Stimulated activated CD8-positive, alpha-beta memory T cell treated with anti-CD3 and anti-CD28 coated beads, Interleukin-12 subunit alpha, Interleukin-12 subunit beta, amount 100 ng/mL, for 1 hour (primary cell): ENCODE measurements around the gene RANBP17.
"Not testable (repeated sequence)": the region's sequence is repeated elsewhere in the genome, so short reads cannot be mapped to it uniquely, and the experiment has no call there.

Source experiments
- DNase-seq: peaks from one replicate; pipeline ENCODE4 v3.0.0-alpha.2; 2020; ENCODE audit warnings: low read depth

The RANBP17 gene

DNA sequence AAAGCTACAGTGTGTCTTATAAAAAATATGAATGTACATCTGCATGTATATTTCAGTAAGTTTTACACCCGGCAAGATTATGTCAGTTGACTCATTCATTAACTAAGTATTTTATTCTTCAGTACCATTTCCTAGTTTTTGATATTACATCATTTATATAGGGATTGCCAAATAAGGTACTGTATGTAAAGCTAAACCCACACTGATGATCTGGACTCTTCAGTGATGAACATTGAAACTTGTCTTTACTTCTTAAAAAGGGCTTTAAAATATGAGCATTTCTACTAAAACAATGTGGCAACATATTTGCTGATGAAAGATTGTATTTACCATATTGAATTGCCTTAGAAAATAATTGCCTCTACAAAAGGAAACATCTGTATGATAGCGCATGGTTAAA is 295.5 kb downstream of the RANBP17 start:
- DNase-seq: no peak

DNA sequence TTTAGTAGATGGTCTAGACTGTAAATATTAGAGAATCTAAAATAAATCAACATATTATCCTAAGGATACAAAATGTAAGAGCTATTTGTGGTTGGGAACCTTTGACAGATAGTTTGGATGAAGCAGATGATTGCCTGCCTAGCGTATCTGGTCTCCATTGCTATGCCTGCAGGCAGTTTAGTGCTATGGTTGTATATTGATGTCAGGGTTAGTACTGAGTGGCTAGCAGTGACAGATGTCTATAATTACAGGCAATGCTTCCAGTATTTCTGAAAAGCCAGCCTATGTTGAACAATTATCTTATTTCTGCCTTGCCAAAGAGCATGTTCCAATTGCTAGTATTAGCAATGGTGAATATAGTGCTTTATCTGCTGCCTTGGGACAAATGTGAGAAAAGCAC is 296.0 kb downstream of the RANBP17 start:
- DNase-seq: no peak

DNA sequence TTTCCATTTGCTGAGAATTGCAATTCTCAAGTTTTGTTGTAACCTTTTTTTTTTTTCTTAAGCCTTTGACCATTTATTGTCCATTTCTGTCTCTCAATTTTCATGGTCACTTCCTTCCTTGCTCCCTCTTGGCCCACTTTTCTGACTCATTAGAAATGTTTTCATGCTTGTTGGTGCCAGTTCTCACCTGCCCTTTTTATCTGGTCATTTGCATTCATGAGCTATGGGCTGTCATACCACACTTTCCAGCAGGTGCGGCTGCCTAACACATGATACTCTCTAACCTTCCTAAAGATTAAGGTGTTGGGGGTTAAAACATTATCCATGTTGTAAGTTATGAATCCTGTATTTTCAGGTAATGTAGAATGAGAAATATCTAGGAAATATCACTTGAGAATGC is 296.8 kb downstream of the RANBP17 start:
- no peak for DNase-seq

DNA sequence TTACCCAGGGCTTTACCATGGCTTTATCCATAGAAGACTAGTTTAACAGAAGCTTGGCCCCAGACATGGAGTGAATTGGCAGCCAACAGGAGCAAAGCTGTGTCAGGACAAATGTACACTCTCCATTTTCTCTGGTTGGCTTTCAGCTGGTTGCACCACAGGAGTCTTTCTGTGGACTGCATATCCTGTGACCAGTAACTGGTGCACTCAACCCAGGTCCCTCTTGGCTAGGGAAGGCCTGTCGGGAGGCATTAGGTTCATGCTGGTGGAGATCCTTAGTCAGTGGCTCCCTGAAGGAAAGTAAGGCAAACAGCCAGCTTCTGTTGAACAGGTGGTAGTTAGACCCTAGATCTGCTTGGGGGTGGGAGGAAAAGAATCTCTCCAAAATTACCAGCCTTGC is 300.3 kb downstream of the RANBP17 start:
- DNase-seq: no peak

DNA sequence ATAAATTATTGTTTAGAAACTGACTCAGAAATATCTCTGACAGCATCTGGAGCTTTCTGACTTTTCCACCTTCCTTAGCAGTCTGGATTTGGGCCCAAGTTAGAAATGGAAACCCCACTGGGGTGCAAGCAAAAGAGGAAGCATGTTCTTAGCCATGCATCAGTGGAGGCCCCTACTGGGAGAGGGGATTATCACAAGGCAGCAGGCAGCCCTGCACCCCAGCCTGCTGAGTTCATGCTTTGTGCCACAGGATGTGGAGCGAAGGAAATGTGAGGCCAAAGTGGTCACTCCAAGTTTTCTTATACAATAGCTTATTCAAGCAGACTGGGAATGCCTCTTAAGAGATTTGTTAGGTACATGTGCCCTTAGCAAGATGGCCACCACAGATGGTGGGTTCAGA is 300.8 kb downstream of the RANBP17 start:
- no peak for DNase-seq

DNA sequence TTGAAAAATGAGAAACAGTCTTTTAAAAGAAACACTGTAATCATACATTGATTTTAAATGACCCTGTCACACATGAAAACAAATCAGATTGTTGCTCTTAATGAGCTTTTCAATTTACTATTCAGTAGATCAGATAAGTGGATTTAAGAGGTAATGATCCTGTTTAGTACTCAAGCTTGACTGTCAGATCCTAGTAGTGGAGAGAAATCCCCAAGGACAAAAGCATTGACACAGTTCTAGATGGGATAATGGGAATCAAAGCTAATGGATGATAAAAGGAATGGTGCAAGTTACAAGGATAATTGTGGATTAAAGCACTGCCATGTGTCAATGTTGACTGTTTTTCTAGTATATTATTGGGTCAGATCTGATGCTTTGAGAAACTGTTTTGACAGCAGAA is 304.9 kb downstream of the RANBP17 start:
- no peak for DNase-seq

DNA sequence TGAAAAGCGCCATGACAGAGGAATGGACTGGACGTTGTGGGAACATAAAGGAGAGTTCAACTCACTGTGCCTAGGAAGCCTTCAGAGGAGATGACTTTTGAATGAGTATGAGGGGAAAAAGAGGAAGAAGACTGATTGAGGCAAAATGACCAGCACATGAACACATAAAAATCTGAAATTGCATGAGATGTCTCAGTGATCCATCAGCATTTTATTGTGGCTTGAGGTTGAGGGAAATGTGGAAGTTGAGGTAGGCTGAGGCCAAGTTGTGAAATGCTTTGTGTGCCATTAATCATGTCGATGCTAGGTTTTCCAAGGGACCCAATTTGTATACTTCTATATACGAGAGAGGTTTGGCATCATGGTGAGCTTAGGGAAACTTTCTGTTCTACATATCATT is 306.4 kb downstream of the RANBP17 start:
- no peak for DNase-seq

DNA sequence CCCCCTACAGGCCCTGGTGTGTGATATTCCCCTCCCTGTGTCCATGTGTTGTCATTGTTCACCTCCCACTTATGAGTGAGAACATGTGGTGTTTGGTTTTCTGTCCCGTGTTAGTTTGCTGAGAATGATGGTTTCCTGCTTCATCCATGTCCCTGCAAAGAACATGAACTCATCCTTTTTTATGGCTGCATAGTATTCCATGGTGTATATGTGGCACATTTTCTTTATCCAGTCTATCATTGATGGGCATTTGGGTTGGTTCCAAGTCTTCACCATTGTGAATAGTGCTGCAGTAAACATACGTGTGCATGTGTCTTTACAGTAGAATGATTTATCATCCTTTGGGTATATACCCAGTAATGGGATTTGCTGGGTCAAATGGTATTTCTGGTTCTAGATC is 313.1 kb downstream of the RANBP17 start:
- DNase-seq: not testable (repeated sequence)

DNA sequence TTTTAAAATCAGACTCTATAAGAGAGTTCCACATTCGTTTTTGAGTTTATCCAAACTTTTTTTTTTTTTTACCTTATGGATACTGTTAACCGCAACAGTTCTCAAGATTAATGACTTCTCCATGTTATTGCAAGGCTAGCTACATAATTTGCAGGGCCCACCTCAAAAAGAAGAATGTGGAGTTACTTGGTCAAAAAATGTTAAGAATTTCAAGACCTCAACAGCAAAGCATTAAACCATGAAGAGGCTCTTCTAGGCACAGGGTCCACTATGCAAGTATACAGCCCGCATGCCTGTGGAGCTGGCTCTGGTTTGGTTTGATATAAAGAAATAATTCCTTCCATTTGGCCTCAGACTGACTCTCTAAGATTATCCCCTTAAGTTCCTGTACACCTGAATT is 313.9 kb downstream of the RANBP17 start:
- DNase-seq: no peak

DNA sequence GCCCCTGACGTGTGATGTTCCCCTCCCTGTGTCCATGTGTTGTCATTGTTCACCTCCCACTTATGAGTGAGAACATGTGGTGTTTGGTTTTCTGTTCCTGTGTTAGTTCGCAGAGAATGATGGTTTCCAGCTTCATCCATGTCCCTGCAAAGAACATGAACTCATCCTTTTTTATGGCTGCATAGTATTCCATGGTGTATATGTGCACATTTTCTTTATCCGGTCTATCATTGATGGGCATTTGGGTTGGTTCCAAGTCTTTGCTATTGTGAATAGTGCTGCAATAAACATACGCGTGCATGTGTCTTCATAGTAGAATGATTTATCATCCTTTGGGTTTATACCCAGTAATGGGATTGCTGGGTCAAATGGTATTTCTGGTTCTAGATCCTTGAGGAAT is 316.4 kb downstream of the RANBP17 start:
- not testable (repeated sequence) for DNase-seq

DNA sequence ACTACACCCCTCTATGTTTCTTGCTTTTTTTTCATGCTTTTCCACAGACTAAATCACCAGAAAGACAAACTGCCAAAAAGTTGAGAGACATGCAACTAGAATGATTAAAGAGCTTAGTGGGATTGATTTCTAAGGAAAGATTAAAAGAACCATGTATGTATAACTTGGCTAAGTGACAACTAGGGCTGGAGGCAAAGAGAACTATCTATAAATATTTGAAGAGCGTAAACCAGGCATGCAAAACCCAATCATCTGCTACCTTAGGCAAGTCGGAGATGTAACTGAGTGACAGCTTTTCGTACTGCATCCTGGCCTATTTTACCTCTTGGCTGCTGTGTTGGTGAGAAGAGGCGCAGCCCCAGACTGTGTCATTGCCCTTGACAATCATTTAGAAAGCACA is 326.2 kb downstream of the RANBP17 start:
- no peak for DNase-seq

DNA sequence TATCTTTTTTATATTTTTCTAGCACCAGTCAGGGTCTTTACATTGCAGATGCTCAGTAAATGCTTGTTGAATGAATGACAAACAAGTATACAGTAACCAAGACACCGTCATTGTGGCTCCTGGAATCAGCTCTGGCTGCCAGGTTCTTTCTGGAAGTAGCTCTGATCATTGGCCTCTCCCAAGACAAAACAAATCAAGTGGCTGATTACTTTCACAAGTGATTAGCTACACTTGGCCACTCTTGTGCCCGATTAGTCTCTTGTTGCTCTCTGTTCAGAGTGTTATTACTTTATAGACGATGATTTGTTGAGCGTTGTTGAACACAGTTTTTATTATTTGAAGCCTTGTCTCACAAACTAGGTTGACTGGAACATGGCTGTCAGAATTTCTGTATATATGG is 327.6 kb downstream of the RANBP17 start:
- no peak for DNase-seq

DNA sequence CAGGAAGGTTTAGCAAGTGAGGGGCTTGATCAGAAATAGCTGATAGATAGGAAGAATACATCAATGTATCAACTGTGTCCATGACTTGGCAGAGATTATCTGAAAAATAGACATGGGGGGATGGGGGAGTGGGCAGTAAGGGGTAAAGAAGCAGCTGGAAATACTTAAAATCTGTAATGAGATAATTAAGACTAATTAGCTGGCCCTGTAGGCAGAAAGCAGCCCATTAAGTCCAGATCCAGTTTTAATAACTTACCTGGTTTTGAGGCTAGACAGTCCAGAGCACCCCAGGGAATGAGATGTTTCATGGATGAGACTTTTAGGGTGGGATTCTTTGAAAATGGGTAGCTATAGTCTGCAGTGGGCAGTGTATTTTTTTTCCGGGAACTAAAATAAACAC is 330.3 kb downstream of the RANBP17 start:
- DNase-seq: no peak

DNA sequence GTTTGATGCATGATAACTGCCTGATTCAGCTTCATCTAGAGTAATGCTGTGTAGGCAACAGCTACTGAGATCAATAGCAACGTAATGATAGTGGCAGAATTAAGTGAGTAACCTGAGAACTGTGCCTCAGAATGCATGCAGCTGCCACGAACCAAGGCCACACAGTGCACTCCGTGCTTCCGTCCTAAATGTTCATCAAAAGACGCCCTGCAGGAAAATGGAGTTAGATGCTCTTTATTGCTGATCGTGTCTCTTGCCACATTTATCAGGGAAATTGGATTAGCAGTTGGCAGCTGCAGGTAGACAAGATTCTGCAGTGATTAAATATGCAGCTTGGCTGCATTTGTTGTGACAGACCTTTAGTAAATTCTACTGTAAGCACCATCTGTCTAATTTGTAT is 339.5 kb downstream of the RANBP17 start:
- DNase-seq: no peak

DNA sequence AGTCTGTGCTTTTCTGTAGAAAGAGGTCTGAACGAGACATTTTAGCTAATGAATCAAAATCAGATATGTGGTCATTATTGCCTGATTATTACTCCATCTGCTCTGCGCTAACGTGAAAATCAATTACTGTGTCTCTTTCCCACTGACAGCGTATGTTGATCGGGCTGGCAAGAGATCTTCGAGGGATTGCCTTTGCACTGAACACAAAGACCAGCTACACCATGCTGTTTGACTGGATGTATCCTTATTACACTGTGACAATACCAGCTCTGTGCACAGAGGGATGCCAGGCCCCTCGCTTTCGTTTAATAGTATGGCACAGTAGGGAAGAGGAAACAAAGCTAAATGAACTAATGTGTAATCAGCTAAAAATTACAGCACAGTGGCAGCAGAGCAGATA is 343.6 kb downstream of the RANBP17 start:
- DNase-seq: no peak

DNA sequence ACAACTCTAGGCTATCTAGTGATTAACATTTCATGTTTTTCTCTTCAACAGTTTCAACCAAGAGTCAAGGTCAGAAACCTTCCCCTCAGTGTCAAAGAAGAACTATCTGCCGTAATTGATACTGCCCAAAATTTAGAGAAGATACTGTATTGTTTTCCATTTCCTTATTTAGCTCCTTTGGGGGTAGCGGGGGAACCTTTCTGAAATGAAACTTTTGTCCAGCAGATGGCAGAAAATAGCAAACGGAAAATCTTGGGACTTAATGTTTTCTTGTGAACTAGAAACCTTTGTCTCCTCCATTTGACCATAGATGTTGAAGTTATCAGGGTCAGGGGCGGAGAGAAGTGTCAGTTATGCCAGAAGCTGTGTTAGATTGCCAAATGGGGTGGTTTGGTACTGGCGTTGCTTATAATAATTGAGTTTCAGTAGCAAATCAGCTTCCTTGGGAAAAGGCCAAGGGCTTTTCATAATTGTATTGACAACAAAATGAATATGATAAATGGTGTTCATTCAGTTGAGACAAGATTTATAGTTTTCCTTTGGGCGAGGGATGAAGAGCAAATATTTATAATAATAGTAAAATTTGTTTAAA is 345.5 kb downstream of the RANBP17 start:
- peak; percentile 0 for DNase-seq

DNA sequence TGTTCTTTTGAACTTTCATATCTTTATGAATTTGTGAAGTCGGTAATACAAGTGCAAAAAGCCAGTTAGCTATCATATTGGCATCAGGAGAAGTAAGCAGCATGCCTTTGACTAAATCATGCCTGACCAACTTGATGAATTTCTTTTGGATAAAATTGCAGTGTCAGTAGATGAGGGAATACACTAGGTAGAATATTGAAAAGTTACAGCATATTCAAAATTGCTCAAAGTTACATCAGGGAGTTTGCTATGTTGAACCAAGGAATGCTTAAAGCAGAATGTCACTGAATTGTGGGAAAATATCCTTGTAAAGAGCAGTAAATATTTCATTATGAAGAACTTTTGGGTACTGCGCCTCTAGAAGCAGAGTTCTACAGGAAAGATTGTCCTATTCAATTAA is 360.1 kb downstream of the RANBP17 start:
- DNase-seq: no peak

DNA sequence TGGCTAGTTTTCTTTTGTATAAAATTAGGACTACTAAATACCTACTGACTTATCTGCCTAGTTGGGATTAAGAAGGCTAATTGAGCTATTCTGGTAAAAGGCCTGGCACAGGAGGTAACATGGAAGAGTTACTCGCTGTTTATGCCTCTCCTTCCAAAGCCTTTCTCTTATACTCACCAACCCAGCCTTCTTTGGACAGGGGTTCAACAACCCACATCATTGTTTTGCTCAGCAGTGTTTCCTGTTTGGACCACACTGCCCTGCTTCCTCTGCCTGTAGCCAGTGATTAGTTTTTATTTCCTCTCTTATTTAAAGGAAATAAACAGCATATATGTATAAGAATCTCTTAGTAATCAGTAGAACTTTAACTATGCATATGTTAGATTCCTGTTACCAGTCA is 362.1 kb downstream of the RANBP17 start:
- no peak for DNase-seq

DNA sequence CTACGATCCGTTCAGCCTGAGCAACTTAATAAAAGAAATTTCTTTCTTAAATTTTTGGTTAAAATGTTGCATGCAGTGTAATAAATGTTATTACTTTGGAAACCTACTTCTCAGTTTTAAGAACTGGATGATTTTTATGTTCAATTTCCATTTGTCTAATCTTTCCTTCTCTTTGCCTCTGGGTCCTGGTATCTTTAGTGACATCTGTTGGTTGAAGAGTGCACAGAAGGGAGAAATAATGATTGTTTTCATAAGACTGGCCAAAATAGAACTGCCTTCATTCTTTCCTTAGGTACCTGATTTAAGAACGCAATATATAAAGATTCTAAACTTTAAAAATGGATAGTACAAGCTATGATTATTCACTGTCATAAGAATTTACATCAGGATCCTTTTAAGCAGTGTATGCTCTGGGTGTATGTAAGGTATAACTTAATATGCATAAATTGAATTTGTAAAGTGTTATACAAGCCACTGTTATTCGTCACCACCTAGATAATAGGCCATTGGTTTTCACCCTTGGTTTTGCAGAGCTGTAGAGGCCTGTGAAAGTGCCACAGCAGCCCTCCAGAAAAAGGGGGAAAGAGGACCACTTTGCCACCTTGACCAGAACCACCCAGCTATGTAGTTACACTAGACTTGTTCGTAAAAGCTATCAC is 364.4 kb downstream of the RANBP17 start:
- DNase-seq: no peak

DNA sequence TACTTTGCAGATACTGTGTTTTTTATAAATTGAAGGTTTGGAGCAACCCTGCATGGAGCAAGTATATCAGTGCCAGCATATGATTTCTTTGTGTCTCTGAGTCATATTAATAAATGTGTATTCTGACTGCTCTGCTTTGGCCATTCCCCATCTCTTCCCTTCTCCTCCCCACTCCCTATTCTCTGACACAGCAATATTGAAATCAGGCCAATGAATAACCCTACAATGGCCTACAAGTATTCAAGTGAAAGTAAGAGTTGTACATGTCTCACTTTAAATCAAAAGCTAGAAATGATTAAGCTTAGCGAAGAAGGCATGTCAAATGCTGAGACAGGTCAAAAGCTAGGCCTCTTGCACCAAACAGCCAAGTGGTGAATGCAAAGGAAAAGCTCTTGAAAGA is 365.0 kb downstream of the RANBP17 start:
- DNase-seq: no peak

DNA sequence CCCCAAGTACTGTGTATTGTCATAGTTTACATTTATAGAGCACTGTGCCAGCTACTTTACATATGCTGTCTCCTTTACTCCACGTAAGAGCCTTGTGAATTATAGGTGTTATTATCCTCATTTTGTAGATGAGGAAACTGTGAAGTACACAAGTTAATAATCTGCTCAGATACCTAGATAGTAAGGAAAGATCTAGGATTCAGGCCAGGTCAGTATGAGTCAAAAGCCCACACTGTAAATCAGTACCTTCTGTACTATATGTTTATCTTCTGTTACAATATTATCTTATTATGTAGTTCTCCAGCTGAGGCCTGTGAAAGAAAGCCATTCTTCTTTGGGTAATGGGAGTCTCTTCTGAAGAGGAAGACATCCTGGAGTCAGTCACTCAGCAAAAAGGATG is 374.8 kb downstream of the RANBP17 start:
- no peak for DNase-seq

DNA sequence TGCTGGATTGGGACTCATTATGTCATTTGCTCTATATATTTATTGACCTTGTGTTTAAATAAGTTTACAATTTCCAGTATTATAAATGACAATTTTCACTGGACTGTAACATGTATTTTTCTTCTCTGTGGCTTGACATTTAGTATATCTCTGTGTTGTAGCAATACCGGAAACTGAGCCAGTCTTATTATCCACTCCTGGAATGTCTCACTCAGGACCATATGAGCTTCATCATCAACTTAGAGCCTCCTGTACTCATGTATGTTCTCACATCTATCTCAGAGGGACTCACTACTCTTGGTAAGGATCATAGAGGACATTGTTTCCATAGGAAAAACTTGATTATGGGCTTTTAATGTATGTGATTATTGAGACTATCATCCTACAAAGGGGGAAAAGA is 380.7 kb downstream of the RANBP17 start:
- DNase-seq: no peak

DNA sequence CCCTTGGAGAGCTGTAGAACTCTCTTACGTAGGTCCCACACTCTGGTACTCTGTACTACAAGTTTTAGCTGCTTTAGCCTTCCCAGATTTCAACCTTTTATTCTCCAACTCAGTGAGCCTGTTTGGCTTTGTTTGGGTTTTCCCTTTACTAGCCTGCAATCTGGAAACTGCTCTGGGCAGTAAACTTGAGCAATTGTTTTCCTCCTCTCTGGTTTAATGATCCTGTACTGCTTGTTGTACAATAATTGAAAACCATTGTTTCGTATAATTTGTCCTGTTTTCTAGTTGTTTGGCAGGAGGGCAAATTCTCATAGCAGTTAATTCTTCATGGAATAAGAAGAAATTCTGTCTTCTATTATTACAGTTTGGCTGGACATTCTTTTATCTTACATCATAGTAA is 384.4 kb downstream of the RANBP17 start:
- DNase-seq: no peak

DNA sequence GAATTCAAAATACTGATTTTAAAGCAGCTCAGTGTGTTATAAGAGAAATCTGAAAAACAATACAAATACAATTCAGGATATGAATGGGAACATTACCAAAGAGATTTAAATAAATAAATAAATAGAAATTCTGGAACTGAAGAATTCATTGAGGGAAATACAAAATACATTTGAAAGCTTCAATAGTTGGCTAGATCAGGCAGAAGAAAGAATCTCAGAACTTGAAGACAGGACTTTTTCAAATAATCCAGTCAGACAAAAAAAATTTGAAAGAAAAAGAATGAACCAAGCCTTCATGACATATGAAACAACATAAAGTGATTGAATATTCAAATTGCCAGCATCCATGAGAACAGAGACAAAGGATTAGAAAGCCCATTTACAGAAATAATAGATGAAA is 387.6 kb downstream of the RANBP17 start:
- DNase-seq: no peak
